HepG2 (cell line): ENCODE measurements around the gene UBXN1. TPM values are rescaled to one million over a fixed set of nuclear protein-coding genes. Genes with fewer than 3 reads are reported as not detected.
A peak's percentile ranks its signal among the peaks of the same experiment; 100 is the strongest.

Experiments used
- CHCHD3 ChIP-seq: sonication (generic); formaldehyde crosslinking; IDR thresholded peaks from 2 replicates; pipeline ENCODE4 v1.8.0; 2022; ENCODE audit warnings: mild to moderate bottlenecking, missing genetic modification reagents, moderate library complexity
- JUNB ChIP-seq: sonication (generic); formaldehyde crosslinking; IDR thresholded peaks from 2 replicates; pipeline ENCODE4 v1.8.0; 2022; ENCODE audit warnings: missing genetic modification reagents, mild to moderate bottlenecking, borderline replicate concordance
- LCORL ChIP-seq, 2 experiments: fragments of 450-650 bp in 1 of 2; sonication (generic) in 1 of 2; formaldehyde crosslinking in 1 of 2; IDR thresholded peaks; 2 replicates each; pipeline versions ENCODE4 v1.5.0 to v1.6.1; 2017 to 2020; ENCODE audit warnings: antibody characterized with exemption in 1 of 2, missing genetic modification reagents in 1 of 2
- PRMT3 ChIP-seq: sonication (generic); formaldehyde crosslinking; IDR thresholded peaks from 2 replicates; pipeline ENCODE4 v1.8.1; 2022; ENCODE audit warnings: low read depth, mild to moderate bottlenecking, moderate library complexity, missing genetic modification reagents, borderline replicate concordance
- SP5 ChIP-seq: IDR thresholded peaks from 2 replicates; pipeline ENCODE4 v1.6.1; 2016; ENCODE audit warnings: low read depth, borderline replicate concordance
- TGIF2 ChIP-seq: IDR thresholded peaks from 2 replicates; pipeline ENCODE4 v1.6.1; 2016; ENCODE audit warnings: control low read depth, missing compliant biosample characterization
- ZBTB26 ChIP-seq: IDR thresholded peaks from 2 replicates; pipeline ENCODE4 v1.6.1; 2016; ENCODE audit warnings: missing compliant biosample characterization, missing genetic modification reagents, borderline replicate concordance
- ZFYVE20 ChIP-seq: sonication (generic); formaldehyde crosslinking; IDR thresholded peaks from 2 replicates; pipeline ENCODE4 v1.8.0; 2023; ENCODE audit warnings: low read depth, mild to moderate bottlenecking, moderate library complexity, missing genetic modification reagents, borderline replicate concordance
- ZNF124 ChIP-seq: sonication (generic); formaldehyde crosslinking; IDR thresholded peaks from 2 replicates; pipeline ENCODE4 v1.4.0; 2020; ENCODE audit warnings: missing genetic modification reagents
- ZNF256 ChIP-seq: sonication (generic); formaldehyde crosslinking; conservative IDR thresholded peaks from 2 replicates; pipeline ENCODE4 v1.4.0; 2020; ENCODE audit warnings: missing genetic modification reagents
- ZNF775 ChIP-seq: sonication (generic); formaldehyde crosslinking; IDR thresholded peaks from 2 replicates; pipeline ENCODE4 v1.4.0; 2020; ENCODE audit warnings: missing genetic modification reagents, mild to moderate bottlenecking, moderate library complexity, borderline replicate concordance
- ZSCAN20 ChIP-seq: sonication (generic); formaldehyde crosslinking; IDR thresholded peaks from 2 replicates; pipeline ENCODE4 v1.4.0; 2020; ENCODE audit warnings: missing genetic modification reagents, mild to moderate bottlenecking, borderline replicate concordance
- polyA plus RNA-seq, 8 experiments: library from polyadenylated mRNA; depleted of rRNA in 3 of 8; stranded (reverse) in 7 of 8; unstranded in 1 of 8; fragments of >200 nt; fragmentation: Illumina TruSeq in 4 of 8; extraction: Trizol in 4 of 8; gene quantifications; 2 replicates each; pipeline versions ENCODE4 v1.2.1 to v1.2.3, GENCODE V29; 2011 to 2016; ENCODE audit warnings: low read depth in 4 of 8, missing spikeins in 1 of 8, mixed read lengths in 1 of 8; ENCODE audit not compliant: insufficient read depth in 1 of 8
- total RNA-seq, 5 experiments: library from RNA; depleted of rRNA; stranded (reverse); fragments of >200 nt; fragmentation: Illumina TruSeq; extraction: Trizol; gene quantifications; 2 replicates each; pipeline ENCODE4 v1.2.3, GENCODE V29; 2016; ENCODE audit warnings: low read depth in 1 of 5
- TF ChIP-seq, protein P1 (sequence below): sonication (generic); formaldehyde crosslinking; IDR thresholded peaks from 2 replicates; pipeline ENCODE4 v1.4.0; 2020; ENCODE audit warnings: missing genetic modification reagents
- TF ChIP-seq, protein P2 (sequence below): sonication (generic); formaldehyde crosslinking; IDR thresholded peaks from 2 replicates; pipeline ENCODE4 v1.4.0; 2020; ENCODE audit warnings: mild to moderate bottlenecking, missing genetic modification reagents, borderline replicate concordance

Gene UBXN1
- total and polyA plus RNA-seq, 2 of the 13 experiments (the other 11 are each of a cell fraction or from before 2014, with no cell fraction given): 47.5 to 52.4 TPM

- TF ChIP-seq, protein P1, sequence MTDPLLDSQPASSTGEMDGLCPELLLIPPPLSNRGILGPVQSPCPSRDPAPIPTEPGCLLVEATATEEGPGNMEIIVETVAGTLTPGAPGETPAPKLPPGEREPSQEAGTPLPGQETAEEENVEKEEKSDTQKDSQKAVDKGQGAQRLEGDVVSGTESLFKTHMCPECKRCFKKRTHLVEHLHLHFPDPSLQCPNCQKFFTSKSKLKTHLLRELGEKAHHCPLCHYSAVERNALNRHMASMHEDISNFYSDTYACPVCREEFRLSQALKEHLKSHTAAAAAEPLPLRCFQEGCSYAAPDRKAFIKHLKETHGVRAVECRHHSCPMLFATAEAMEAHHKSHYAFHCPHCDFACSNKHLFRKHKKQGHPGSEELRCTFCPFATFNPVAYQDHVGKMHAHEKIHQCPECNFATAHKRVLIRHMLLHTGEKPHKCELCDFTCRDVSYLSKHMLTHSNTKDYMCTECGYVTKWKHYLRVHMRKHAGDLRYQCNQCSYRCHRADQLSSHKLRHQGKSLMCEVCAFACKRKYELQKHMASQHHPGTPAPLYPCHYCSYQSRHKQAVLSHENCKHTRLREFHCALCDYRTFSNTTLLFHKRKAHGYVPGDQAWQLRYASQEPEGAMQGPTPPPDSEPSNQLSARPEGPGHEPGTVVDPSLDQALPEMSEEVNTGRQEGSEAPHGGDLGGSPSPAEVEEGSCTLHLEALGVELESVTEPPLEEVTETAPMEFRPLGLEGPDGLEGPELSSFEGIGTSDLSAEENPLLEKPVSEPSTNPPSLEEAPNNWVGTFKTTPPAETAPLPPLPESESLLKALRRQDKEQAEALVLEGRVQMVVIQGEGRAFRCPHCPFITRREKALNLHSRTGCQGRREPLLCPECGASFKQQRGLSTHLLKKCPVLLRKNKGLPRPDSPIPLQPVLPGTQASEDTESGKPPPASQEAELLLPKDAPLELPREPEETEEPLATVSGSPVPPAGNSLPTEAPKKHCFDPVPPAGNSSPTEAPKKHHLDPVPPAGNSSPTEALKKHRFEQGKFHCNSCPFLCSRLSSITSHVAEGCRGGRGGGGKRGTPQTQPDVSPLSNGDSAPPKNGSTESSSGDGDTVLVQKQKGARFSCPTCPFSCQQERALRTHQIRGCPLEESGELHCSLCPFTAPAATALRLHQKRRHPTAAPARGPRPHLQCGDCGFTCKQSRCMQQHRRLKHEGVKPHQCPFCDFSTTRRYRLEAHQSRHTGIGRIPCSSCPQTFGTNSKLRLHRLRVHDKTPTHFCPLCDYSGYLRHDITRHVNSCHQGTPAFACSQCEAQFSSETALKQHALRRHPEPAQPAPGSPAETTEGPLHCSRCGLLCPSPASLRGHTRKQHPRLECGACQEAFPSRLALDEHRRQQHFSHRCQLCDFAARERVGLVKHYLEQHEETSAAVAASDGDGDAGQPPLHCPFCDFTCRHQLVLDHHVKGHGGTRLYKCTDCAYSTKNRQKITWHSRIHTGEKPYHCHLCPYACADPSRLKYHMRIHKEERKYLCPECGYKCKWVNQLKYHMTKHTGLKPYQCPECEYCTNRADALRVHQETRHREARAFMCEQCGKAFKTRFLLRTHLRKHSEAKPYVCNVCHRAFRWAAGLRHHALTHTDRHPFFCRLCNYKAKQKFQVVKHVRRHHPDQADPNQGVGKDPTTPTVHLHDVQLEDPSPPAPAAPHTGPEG (CRISPR knock-in tag): no peak
- no peak for TF ChIP-seq ZNF775 (CRISPR knock-in tag)
- 0 out of 2 replicates have a peak, but pooled peaks have one; percentile 13 for TF ChIP-seq ZFYVE20 (CRISPR knock-in tag)
- TF ChIP-seq CHCHD3: 0 out of 2 replicates have a peak, but pooled peaks have one; percentile 35
- TF ChIP-seq ZNF256 (CRISPR knock-in tag): 0 out of 2 replicates have a peak, but pooled peaks have one; percentile 71
- 0 out of 2 replicates have a peak, but pooled peaks have one; percentile 56 for TF ChIP-seq PRMT3 (CRISPR knock-in tag)
- peak; percentile 11; the same call in 1 of the 2 replicates for TF ChIP-seq SP5 (CRISPR knock-in tag)
- no peak for TF ChIP-seq ZNF124 (CRISPR knock-in tag)
- TF ChIP-seq LCORL (IDR thresholded peaks at IDR 0.05): no peak
- peak; percentile 45; the same call in 1 of the 2 replicates for TF ChIP-seq LCORL (CRISPR knock-in tag; IDR thresholded peaks at IDR 0.05)
- TF ChIP-seq ZSCAN20 (CRISPR knock-in tag): no peak
- TF ChIP-seq, protein P2, sequence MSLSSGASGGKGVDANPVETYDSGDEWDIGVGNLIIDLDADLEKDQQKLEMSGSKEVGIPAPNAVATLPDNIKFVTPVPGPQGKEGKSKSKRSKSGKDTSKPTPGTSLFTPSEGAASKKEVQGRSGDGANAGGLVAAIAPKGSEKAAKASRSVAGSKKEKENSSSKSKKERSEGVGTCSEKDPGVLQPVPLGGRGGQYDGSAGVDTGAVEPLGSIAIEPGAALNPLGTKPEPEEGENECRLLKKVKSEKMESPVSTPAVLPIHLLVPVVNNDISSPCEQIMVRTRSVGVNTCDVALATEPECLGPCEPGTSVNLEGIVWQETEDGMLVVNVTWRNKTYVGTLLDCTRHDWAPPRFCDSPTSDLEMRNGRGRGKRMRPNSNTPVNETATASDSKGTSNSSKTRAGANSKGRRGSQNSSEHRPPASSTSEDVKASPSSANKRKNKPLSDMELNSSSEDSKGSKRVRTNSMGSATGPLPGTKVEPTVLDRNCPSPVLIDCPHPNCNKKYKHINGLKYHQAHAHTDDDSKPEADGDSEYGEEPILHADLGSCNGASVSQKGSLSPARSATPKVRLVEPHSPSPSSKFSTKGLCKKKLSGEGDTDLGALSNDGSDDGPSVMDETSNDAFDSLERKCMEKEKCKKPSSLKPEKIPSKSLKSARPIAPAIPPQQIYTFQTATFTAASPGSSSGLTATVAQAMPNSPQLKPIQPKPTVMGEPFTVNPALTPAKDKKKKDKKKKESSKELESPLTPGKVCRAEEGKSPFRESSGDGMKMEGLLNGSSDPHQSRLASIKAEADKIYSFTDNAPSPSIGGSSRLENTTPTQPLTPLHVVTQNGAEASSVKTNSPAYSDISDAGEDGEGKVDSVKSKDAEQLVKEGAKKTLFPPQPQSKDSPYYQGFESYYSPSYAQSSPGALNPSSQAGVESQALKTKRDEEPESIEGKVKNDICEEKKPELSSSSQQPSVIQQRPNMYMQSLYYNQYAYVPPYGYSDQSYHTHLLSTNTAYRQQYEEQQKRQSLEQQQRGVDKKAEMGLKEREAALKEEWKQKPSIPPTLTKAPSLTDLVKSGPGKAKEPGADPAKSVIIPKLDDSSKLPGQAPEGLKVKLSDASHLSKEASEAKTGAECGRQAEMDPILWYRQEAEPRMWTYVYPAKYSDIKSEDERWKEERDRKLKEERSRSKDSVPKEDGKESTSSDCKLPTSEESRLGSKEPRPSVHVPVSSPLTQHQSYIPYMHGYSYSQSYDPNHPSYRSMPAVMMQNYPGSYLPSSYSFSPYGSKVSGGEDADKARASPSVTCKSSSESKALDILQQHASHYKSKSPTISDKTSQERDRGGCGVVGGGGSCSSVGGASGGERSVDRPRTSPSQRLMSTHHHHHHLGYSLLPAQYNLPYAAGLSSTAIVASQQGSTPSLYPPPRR: no peak
- TF ChIP-seq JUNB (CRISPR knock-in tag): no peak; the same call in 1 of the 2 replicates
- TF ChIP-seq TGIF2: 0 out of 2 replicates have a peak, but pooled peaks have one; percentile 12
- no peak for TF ChIP-seq ZBTB26 (CRISPR knock-in tag)
These were observed 7.1 kb downstream of the UBXN1 start, which contains the start of the genes LBHD1 and UQCC3 (continued) for GRCh38 chr11:62671608-62672389.
